Activated naive CD8-positive, alpha-beta T cell treated with anti-CD3 and anti-CD28 coated beads for 36 hours (primary cell): ENCODE measurements around the gene RAB6A. TPM values are rescaled to one million over a fixed set of nuclear protein-coding genes. Genes with fewer than 3 reads are reported as not detected.
A peak's percentile ranks its signal among the peaks of the same experiment; 100 is the strongest.

ENCODE experiments used
- DNase-seq: peaks from one replicate; pipeline ENCODE4 v3.0.0; 2021
- H3K27ac Mint-ChIP-seq: one replicate; pipeline ENCODE4 v1.8.0; 2022; ENCODE audit warnings: mild to moderate bottlenecking, moderate library complexity, mixed read lengths
- H3K27me3 Mint-ChIP-seq: one replicate; pipeline ENCODE4 v1.8.0; 2022; ENCODE audit warnings: mild to moderate bottlenecking, mixed read lengths
- H3K36me3 Mint-ChIP-seq: one replicate; pipeline ENCODE4 v1.8.0; 2021; ENCODE audit warnings: mild to moderate bottlenecking, mixed read lengths
- H3K4me1 Mint-ChIP-seq: one replicate; pipeline ENCODE4 v1.8.0; 2021; ENCODE audit warnings: mixed read lengths
- H3K4me3 Mint-ChIP-seq: one replicate; pipeline ENCODE4 v1.8.0; 2022; ENCODE audit warnings: mild to moderate bottlenecking, moderate library complexity, mixed read lengths
- H3K9me3 Mint-ChIP-seq: one replicate; pipeline ENCODE4 v1.8.0; 2022; ENCODE audit warnings: mixed read lengths
- total RNA-seq, 2 experiments: library from RNA; stranded (reverse); gene quantifications; one replicate each; pipeline ENCODE4 v1.2.3, GENCODE V29; 2021

RAB6A gene
- total RNA-seq, 2 experiments from 2014 or later: 54.7 to 57.3 TPM

DNA sequence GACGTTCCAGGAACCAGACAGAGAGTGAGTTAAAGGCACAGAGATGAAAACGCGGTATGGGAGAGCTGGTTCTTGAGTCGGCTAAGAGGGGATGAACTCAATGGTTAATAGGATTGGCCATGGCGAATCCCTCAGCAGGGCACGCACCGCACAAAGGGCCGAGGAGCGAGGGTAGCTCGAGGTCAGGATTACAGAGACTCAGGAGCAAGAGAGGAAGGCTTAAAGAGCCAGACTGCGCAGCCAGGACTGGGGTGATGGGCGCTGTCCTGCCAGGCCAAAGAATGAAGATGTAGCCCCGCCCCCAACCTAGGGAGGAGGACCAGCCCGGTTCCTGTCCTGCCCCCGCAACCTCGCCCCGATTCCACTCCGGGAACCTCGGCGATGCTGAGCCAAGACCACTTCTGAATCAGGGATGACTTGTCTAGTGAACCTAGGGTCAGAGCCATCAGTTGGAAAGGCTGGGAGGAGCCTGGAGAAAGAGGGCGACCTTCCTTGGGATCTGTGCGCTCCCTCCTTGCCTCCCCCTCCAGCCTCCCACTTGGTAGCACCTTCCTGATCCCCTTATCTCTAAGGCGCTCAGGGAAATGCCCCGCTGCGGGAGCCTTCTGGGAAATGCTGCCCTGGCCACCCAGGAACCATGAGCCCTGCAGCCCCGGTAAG, 114.8 kb downstream of the RAB6A start, which contains the start of gene PLEKHB1:
TSS of gene PLEKHB1 (plus strand) at position 610 of the 660 bp plus-strand sequence. CDS start at position 638, 28 bp downstream.
- Mint-ChIP-seq H3K27ac (no peak within 1 kb of the TSS), H3K4me1 (peaks cover 9% of the 10 kb centered on the region), H3K27me3 (no peaks in the 10 kb centered on the region), H3K9me3 (no peaks in the 10 kb centered on the region), H3K36me3 (no peaks in the 10 kb centered on the region), H3K4me3 (peak within 1 kb of the TSS; percentile 78)
- no peak for DNase-seq

DNA sequence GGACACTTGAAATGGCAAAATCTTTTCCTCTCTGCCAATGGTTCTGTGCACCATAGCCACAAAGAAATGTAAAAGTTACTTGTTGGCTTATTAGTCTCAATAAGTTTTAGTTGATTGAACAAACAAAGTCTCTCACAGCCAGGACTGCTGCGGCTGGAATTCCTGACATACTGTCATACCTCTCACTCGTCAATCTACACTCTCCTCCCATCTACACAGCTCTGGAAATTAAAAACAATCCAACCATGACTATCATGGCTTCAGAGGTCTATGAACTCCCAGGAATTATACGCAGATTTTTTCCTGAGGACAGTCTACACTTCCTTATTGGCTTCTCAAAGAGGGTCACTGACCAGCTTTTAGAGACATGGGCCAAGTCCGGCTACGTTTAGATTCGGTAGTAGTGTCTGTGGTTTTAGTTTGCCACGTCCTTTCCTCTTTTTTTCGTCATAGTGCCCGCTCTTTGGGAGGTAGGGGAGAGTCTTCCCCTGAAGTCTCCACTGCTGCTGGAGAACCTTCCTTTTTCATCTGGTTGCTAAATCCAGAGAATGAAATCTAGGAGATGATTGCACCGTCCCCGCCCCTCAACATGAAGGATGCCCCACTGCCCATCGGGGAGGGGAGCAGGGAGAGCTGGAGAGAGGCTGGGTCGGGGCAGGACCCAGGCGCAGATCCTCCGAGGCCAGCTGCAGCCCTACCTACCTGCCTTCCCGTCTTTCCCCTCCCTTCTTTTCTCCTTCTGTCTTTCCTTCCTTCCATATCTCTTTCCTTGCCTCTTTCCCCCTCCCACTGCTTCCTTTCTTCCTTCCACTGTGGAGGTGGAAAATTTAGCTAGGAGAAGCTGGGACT, 115.5 kb downstream of the RAB6A start:
- no peak for DNase-seq
- no peaks in the 10 kb centered on the region for H3K36me3 Mint-ChIP-seq
- H3K4me1 Mint-ChIP-seq: peaks cover 13% of the 10 kb centered on the region
- H3K27ac Mint-ChIP-seq: no peak overlapping the region
- no peak overlapping the region for H3K4me3 Mint-ChIP-seq
- H3K9me3 Mint-ChIP-seq: no peaks in the 10 kb centered on the region
- no peaks in the 10 kb centered on the region for H3K27me3 Mint-ChIP-seq

DNA sequence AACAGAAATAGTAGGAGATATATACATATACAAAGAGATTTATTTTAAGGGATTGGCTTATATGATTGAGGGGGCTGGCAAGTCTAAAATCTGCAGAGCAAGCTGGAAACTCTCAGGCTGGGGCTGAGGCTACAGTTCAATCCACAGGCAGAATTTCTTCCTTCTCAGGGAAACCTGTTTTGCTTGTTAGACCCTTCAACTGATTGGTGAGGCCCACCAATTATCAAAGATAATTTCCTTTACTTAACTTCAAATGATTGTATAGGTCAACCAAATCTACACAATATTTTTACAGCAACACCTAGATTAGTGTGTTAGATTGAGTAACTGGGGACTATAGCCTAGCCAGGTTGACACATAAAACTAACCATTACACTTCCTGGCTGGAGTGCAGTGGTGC, 119.2 kb downstream of the RAB6A start:
- H3K4me3 Mint-ChIP-seq: no peak overlapping the region
- H3K4me1 Mint-ChIP-seq: peaks cover 8% of the 10 kb centered on the region
- H3K36me3 Mint-ChIP-seq: no peaks in the 10 kb centered on the region
- H3K9me3 Mint-ChIP-seq: no peaks in the 10 kb centered on the region
- DNase-seq: no peak
- H3K27ac Mint-ChIP-seq: no peak overlapping the region
- no peaks in the 10 kb centered on the region for H3K27me3 Mint-ChIP-seq

- Mint-ChIP-seq H3K4me1 (peaks cover 8% of the 10 kb centered on the region), H3K27ac (no peak overlapping the region)
- DNase-seq: no peak
Measured at GRCh38 chr11:73640592-73640991, 120.3 kb downstream of the RAB6A start.

GRCh38 chr11:73637012-73637411, 123.9 kb downstream of the RAB6A start:
- H3K4me1 Mint-ChIP-seq: peaks cover 14% of the 10 kb centered on the region
- no peak overlapping the region for H3K27ac Mint-ChIP-seq
- no peaks in the 10 kb centered on the region for H3K9me3 Mint-ChIP-seq
- no peak for DNase-seq
- no peak overlapping the region for H3K4me3 Mint-ChIP-seq
- H3K36me3 Mint-ChIP-seq: peaks cover 1% of the 10 kb centered on the region
- H3K27me3 Mint-ChIP-seq: no peaks in the 10 kb centered on the region

More at GRCh38 chr11:73640592-73640991, 120.3 kb downstream of the RAB6A start:
- Mint-ChIP-seq H3K27me3 (no peaks in the 10 kb centered on the region), H3K9me3 (no peaks in the 10 kb centered on the region), H3K4me3 (no peak overlapping the region), H3K36me3 (no peaks in the 10 kb centered on the region)

DNA sequence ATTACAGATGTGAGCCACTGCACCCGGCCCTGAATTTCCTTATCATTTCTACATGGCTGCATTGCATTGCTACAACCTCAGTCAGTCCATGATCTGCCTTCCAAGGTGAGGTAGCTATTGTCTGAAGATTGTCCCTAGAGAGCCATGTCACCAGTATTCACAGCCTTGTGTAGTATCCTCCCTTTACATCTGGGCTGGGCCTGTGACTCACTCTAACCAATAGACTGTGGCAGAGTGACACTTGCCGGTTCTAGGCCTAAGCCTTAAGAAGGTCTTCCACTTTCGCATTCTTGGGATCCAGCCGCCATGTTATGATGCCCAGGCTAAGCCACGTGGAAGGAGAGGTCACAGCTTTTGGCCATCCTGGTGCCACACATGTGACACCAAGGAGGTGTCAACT, 124.6 kb downstream of the RAB6A start:
- Mint-ChIP-seq H3K27ac (no peak overlapping the region), H3K27me3 (no peaks in the 10 kb centered on the region), H3K4me3 (no peak overlapping the region), H3K9me3 (no peaks in the 10 kb centered on the region), H3K4me1 (peaks cover 14% of the 10 kb centered on the region), H3K36me3 (peaks cover 1% of the 10 kb centered on the region)
- DNase-seq: no peak

- Mint-ChIP-seq H3K4me1 (peaks cover 14% of the 10 kb centered on the region), H3K4me3 (no peak overlapping the region), H3K36me3 (peaks cover 1% of the 10 kb centered on the region), H3K27me3 (no peaks in the 10 kb centered on the region), H3K27ac (no peak overlapping the region), H3K9me3 (no peaks in the 10 kb centered on the region)
- DNase-seq: no peak
Measured at GRCh38 chr11:73635721-73636120, 125.2 kb downstream of the RAB6A start.

- Mint-ChIP-seq H3K27ac (no peak overlapping the region), H3K27me3 (no peaks in the 10 kb centered on the region), H3K36me3 (peaks cover 1% of the 10 kb centered on the region), H3K4me1 (peaks cover 7% of the 10 kb centered on the region), H3K9me3 (no peaks in the 10 kb centered on the region), H3K4me3 (no peak overlapping the region)
- no peak for DNase-seq
Measured at GRCh38 chr11:73633999-73634398, 126.9 kb downstream of the RAB6A start.

GRCh38 chr11:73632996-73633395, 127.9 kb downstream of the RAB6A start:
- no peak overlapping the region for H3K4me3 Mint-ChIP-seq
- no peak for DNase-seq
- H3K27ac Mint-ChIP-seq: no peak overlapping the region
- no peaks in the 10 kb centered on the region for H3K27me3 Mint-ChIP-seq
- peaks cover 7% of the 10 kb centered on the region for H3K4me1 Mint-ChIP-seq
- H3K9me3 Mint-ChIP-seq: no peaks in the 10 kb centered on the region
- H3K36me3 Mint-ChIP-seq: peaks cover 1% of the 10 kb centered on the region

DNA sequence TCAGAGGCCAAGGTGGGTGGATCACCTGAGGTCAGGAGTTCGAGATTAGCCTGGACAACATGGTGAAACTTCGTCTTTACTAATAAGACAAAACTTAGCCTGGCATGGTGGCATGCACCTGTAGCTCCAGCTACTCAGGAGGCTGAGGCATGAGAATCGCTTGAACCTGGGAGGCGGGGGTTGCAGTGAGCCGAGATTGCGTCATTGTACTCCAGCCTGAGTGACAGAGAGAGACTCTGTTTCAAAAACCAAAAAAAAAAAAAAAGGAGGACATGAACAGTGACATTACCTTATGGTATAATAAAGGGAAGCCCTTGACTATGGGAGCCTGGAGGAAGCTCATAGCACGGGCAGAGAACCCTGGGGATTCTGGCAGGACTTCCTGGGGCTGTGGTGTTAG, 131.0 kb downstream of the RAB6A start:
- H3K27me3 Mint-ChIP-seq: peaks cover 2% of the 10 kb centered on the region
- H3K27ac Mint-ChIP-seq: no peak overlapping the region
- peaks cover 7% of the 10 kb centered on the region for H3K4me1 Mint-ChIP-seq
- no peak for DNase-seq
- peaks cover 1% of the 10 kb centered on the region for H3K36me3 Mint-ChIP-seq
- H3K4me3 Mint-ChIP-seq: no peak overlapping the region
- no peaks in the 10 kb centered on the region for H3K9me3 Mint-ChIP-seq

DNA sequence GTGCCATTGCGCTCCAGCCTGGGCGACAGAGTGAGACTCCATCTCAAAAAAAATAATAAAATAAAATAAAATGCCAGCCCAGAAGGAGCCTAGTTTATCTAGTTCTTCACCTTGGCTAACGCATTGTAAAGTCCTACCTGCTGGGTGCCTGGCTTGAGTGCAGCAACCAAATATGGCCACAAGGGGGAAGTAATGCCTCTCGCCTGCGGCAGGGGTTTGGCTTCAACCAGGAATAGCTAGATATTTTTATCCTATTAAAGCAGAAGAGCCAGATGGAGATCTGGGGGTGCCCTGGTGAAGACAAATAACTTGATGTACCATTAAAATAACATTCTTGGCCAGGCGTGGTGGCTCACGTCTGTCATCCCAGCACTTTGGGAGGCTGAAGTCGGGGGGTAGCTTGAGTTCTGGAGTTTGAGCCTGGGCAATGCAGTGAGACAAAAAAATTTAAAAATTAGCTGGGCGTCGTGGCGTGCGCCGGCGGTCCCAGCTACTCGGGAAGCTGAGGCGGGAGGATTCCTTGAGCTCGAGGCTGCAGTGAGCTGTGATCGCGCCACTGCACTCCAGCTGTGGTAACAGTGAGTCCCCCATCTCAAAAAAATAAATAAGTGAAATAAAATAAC, 135.1 kb downstream of the RAB6A start:
- H3K4me1 Mint-ChIP-seq: no peaks in the 10 kb centered on the region
- H3K9me3 Mint-ChIP-seq: no peaks in the 10 kb centered on the region
- peaks cover 26% of the 10 kb centered on the region for H3K27me3 Mint-ChIP-seq
- no peak overlapping the region for H3K27ac Mint-ChIP-seq
- no peak overlapping the region for H3K4me3 Mint-ChIP-seq
- DNase-seq: peak; percentile 55
- H3K36me3 Mint-ChIP-seq: no peaks in the 10 kb centered on the region

Other genes starting within 250 kb of the RAB6A start
- gene FAM168A, start 163.0 kb downstream of the RAB6A start, total RNA-seq: 10 to 100 TPM; 11.3 to 11.7 TPM
- 10 to 100 TPM in 1 of 2 experiments, 1 to 10 TPM in 1; 6.8 to 13.3 TPM for gene PLEKHB1, start 114.5 kb downstream of the RAB6A start, total RNA-seq
- gene MRPL48, start 26.8 kb upstream of the RAB6A start, total RNA-seq: 10 to 100 TPM; 53.9 to 59.3 TPM
- gene COA4, start 115.8 kb upstream of the RAB6A start, total RNA-seq: 100 to 1,000 TPM; 118 to 124 TPM
- 10 to 100 TPM; 33.6 to 33.8 TPM for gene PAAF1, start 115.9 kb upstream of the RAB6A start, total RNA-seq
- under 1 TPM; 0.18 to 0.21 TPM for gene DNAJB13, start 190.0 kb upstream of the RAB6A start, total RNA-seq
- gene UCP2, start 221.8 kb upstream of the RAB6A start, total RNA-seq: 100 to 1,000 TPM; 180 to 181 TPM
- 1 to 10 TPM in 1 of 2 experiments, under 1 TPM in 1; 0.89 to 1.1 TPM for gene UCP3, start 248.0 kb upstream of the RAB6A start, total RNA-seq